ENCODE results near the gene NOL4. TPM values are rescaled to one million over a fixed set of nuclear protein-coding genes. Genes with fewer than 3 reads are reported as not detected.

Gene NOL4
- total RNA-seq, 1 experiment from 2014 or later, result 1.1 TPM

GRCh38 chr18:34223164-34223892 lies 1.4 kb downstream of the NOL4 start:
- in situ Hi-C loops (cut with HindIII; ENCODE audit: low pct_unique_long_range_greater_than_20kb, low sequenced_read_pairs), result no loop called here
- ATAC-seq (peak; percentile 64), DNase-seq (ENCODE audit: low read depth, low spot score) (no peak)
- BruUV-seq (replicated peaks), result no TSS peak
- POLR2A ChIA-PET, result no interaction called here
- H3K27ac ChIP-seq (ENCODE audit: low read length), result no peak overlapping the region
- CTCF ChIA-PET, result no interaction called here
- H3K4me3 ChIP-seq (ENCODE audit: low read depth in 2 of 2, low read length in 2 of 2), result peak overlapping the region; percentile 39 to 53
- peaks cover 37% of the 10 kb centered on the region for H3K27me3 ChIP-seq (ENCODE audit: control insufficient read depth, insufficient read depth, low read length)
- no peaks in the 10 kb centered on the region for H3K36me3 ChIP-seq (ENCODE audit: control insufficient read depth, insufficient read depth, low read length)
- intact Hi-C loops (cut with micrococcal nuclease; ENCODE audit: unreplicated experiment), result no loop called here
- peaks cover 10% of the 10 kb centered on the region for H3K4me1 ChIP-seq (ENCODE audit: control insufficient read depth, insufficient read depth, low read length)
- no peaks in the 10 kb centered on the region for H3K9me3 ChIP-seq (ENCODE audit: control insufficient read depth, insufficient read depth, low read depth, low read length)
- TF ChIP-seq SIN3A (IDR thresholded peaks at IDR 0.05; ENCODE audit: borderline replicate concordance, insufficient read depth, low read depth, low read length), result no peak
- TF ChIP-seq REST (IDR thresholded peaks at IDR 0.05; ENCODE audit: insufficient read depth in 1 of 2, low read depth in 2 of 2, low read length in 1 of 2), result no peak
- TF ChIP-seq TCF7L2 (IDR thresholded peaks at IDR 0.05; ENCODE audit: low read depth, low read length), result no peak
- no peak for TF ChIP-seq CTCF (IDR thresholded peaks at IDR 0.05)
- TF ChIP-seq POLR2AphosphoS5 (IDR thresholded peaks at IDR 0.05; ENCODE audit: low read depth, low read length), result no peak

- Histone ChIP-seq H3K27ac (ENCODE audit: low read length) (no peak overlapping the region), H3K4me3 (ENCODE audit: low read depth in 2 of 2, low read length in 2 of 2) (peak overlapping the region; percentile 39 to 53)
- CTCF ChIA-PET, result interaction anchor here (0.7 kb wide), 1 partner anchor 64 kb away, joined by 5 read pairs; no protein-coding TSS in a partner anchor
These were observed 2.2 kb downstream of the NOL4 start for GRCh38 chr18:34222307-34223163.

More at GRCh38 chr18:34222307-34223163, 2.2 kb downstream of the NOL4 start:
- peak; percentile 63 for ATAC-seq
- TF ChIP-seq REST (IDR thresholded peaks at IDR 0.05; ENCODE audit: insufficient read depth in 1 of 2, low read depth in 2 of 2, low read length in 1 of 2) (no peak), SIN3A (IDR thresholded peaks at IDR 0.05; ENCODE audit: borderline replicate concordance, insufficient read depth, low read depth, low read length) (no peak)
- in situ Hi-C loops (cut with HindIII; ENCODE audit: low pct_unique_long_range_greater_than_20kb, low sequenced_read_pairs) (no loop called here), intact Hi-C loops (cut with micrococcal nuclease; ENCODE audit: unreplicated experiment) (no loop called here)
- no peaks in the 10 kb centered on the region for H3K9me3 ChIP-seq (ENCODE audit: control insufficient read depth, insufficient read depth, low read depth, low read length)
- BruUV-seq (replicated peaks), result no TSS peak
- no peaks in the 10 kb centered on the region for H3K36me3 ChIP-seq (ENCODE audit: control insufficient read depth, insufficient read depth, low read length)
- DNase-seq (ENCODE audit: low read depth, low spot score), result no peak
- H3K4me1 ChIP-seq (ENCODE audit: control insufficient read depth, insufficient read depth, low read length), result peaks cover 10% of the 10 kb centered on the region
- POLR2A ChIA-PET, result interaction anchor here (0.6 kb wide), 1 partner anchor 16 kb away, joined by 7 read pairs; no protein-coding TSS in a partner anchor
- H3K27me3 ChIP-seq (ENCODE audit: control insufficient read depth, insufficient read depth, low read length), result peaks cover 40% of the 10 kb centered on the region

Measured in Panc1 (cell line).